ENCODE measurements around the gene CFAP100. TPM values are rescaled to one million over a fixed set of nuclear protein-coding genes. Genes with fewer than 3 reads are reported as not detected.

Gene CFAP100
- total RNA-seq, 5 donors from 2014 or later (not counting 1 experiment from before 2014, with no cell fraction given) = not detected

DNA sequence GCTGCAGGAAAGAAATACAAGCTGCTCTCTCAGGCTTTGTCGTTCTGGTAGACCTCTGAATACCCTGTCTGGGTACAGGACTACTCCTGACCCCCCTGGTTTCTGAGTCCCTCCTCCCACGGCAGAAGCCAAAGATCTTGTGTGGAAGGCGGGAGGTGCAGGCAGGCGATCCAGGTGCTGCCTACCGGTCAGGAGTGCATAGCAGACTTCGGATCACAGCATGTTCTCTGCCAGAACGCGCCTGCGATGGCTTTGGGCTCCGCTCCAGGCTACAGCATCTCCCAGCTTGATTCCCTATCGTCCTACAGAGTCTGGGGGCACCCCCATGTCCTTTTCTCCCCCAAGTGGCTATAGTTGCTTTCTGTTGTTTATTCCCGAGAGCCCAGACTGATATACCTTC is 2.5 kb upstream of the CFAP100 start:
- Mint-ChIP-seq H3K4me3 (no peak overlapping the region), H3K27me3 (peaks cover 73% of the 10 kb centered on the region in 2 donors), H3K36me3 (no peaks in the 10 kb centered on the region), H3K4me1 (peaks cover 3 to 9% (median 5%) of the 10 kb centered on the region in 3 donors), H3K27ac (no peak overlapping the region), H3K9me3 (no peaks in the 10 kb centered on the region)
- ChIA-PET POLR2A (no interaction called here), CTCF (interaction anchor here in 1 of 2 donors (0.6 kb wide), 1 partner anchor 121 kb away, joined by 3 read pairs; no protein-coding TSS in a partner anchor)
- Histone ChIP-seq H3K9me3 (no peaks in the 10 kb centered on the region), H3K27ac (ENCODE audit: low read length) (no peak overlapping the region), H3K27me3 (replicated peaks in 1 of 2; ENCODE audit: control insufficient read depth in 2 of 2, extremely low read depth in 1 of 2, insufficient read depth in 2 of 2, low read length in 1 of 2) (peaks cover 6 to 66% of the 10 kb centered on the region in 2 experiments), H3K36me3 (ENCODE audit: control insufficient read depth in 2 of 2, extremely low read depth in 1 of 2, insufficient read depth in 1 of 2, low read length in 1 of 2) (no peaks in the 10 kb centered on the region), H3K4me1 (ENCODE audit: control insufficient read depth in 1 of 2, extremely low read depth in 1 of 2, insufficient read depth in 2 of 2, low read length in 2 of 2) (peaks cover 0 to 8% of the 10 kb centered on the region in 2 experiments), H3K4me3 (ENCODE audit: control insufficient read depth in 1 of 2, extremely low read depth in 1 of 2, low read length in 1 of 2) (no peak overlapping the region)
- DNase-seq = no peak
- no peak for ATAC-seq (replicated peaks in 1 of 4)
- 88% methylated on average over 9 of the region's 12 CpGs for WGBS (ENCODE audit: insufficient coverage)

DNA sequence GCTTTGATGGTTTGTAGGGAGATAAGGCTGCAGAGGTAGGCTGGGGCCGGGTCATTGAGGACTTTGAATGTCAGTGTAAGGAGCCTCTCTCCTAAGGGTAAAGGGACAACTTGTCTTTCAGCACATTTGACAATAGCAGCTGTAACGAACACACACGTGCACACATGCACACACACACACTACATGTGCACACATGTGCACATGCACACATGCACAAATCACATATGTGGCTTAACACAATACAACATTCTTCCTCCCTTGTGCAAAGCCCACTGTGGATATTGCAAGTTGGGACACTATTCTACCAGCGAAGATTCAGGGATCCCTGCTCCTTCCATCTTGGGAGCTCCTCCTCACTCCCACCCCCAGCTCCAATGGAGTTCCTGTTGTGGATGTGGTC is 1.1 kb upstream of the CFAP100 start:
- Mint-ChIP-seq H3K27me3 (peaks cover 64 to 66% of the 10 kb centered on the region in 2 donors), H3K9me3 (no peaks in the 10 kb centered on the region), H3K4me1 (peaks cover 3 to 9% (median 5%) of the 10 kb centered on the region in 3 donors), H3K27ac (no peak overlapping the region), H3K4me3 (no peak overlapping the region), H3K36me3 (no peaks in the 10 kb centered on the region)
- H3K27me3 ChIP-seq (replicated peaks in 1 of 2; ENCODE audit: control insufficient read depth in 2 of 2, extremely low read depth in 1 of 2, insufficient read depth in 2 of 2, low read length in 1 of 2) = peaks cover 6 to 59% of the 10 kb centered on the region in 2 experiments
- H3K4me1 ChIP-seq (ENCODE audit: control insufficient read depth in 1 of 2, extremely low read depth in 1 of 2, insufficient read depth in 2 of 2, low read length in 2 of 2) = peaks cover 0 to 8% of the 10 kb centered on the region in 2 experiments
- no peaks in the 10 kb centered on the region for H3K9me3 ChIP-seq
- ChIA-PET POLR2A (no interaction called here), CTCF (no interaction called here)
- 81% methylated on average over 3 of the region's 4 CpGs for WGBS (ENCODE audit: insufficient coverage)
- no peak for DNase-seq
- no peak overlapping the region for H3K27ac ChIP-seq (ENCODE audit: low read length)
- ATAC-seq (replicated peaks in 1 of 4) = no peak
- no peak overlapping the region for H3K4me3 ChIP-seq (ENCODE audit: control insufficient read depth in 1 of 2, extremely low read depth in 1 of 2, low read length in 1 of 2)
- H3K36me3 ChIP-seq (ENCODE audit: control insufficient read depth in 2 of 2, extremely low read depth in 1 of 2, insufficient read depth in 1 of 2, low read length in 1 of 2) = no peaks in the 10 kb centered on the region

DNA sequence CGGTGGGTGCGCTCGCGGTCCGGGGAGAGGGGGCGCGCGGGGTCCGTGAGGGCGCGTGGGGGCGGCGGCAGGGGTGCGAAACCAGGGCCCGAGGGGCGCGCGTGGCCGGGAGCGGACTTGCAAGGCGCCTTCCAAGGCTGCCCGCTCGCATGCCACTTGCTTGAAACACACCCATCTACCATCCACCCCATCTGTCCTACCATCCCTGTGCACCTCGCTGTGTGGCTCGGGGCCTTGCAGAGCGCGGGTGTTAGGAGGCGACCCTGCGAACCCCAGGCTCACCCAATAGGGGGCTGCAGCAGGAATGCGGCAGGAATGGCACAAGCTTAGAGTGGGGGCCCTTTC is 240 bp downstream of the CFAP100 start:
- no peak overlapping the region for H3K4me3 Mint-ChIP-seq
- Histone ChIP-seq H3K4me3 (ENCODE audit: control insufficient read depth in 1 of 2, extremely low read depth in 1 of 2, low read length in 1 of 2) (no peak overlapping the region), H3K4me1 (ENCODE audit: control insufficient read depth in 1 of 2, extremely low read depth in 1 of 2, insufficient read depth in 2 of 2, low read length in 2 of 2) (no peaks in the 10 kb centered on the region), H3K27me3 (replicated peaks in 1 of 2; ENCODE audit: control insufficient read depth in 2 of 2, extremely low read depth in 1 of 2, insufficient read depth in 2 of 2, low read length in 1 of 2) (peaks cover 6 to 48% of the 10 kb centered on the region in 2 experiments), H3K36me3 (ENCODE audit: control insufficient read depth in 2 of 2, extremely low read depth in 1 of 2, insufficient read depth in 1 of 2, low read length in 1 of 2) (no peaks in the 10 kb centered on the region), H3K9me3 (no peaks in the 10 kb centered on the region), H3K27ac (ENCODE audit: low read length) (no peak overlapping the region)
- H3K27ac Mint-ChIP-seq = no peak overlapping the region
- ATAC-seq (replicated peaks in 1 of 4) = no peak
- H3K9me3 Mint-ChIP-seq = no peaks in the 10 kb centered on the region
- H3K36me3 Mint-ChIP-seq = no peaks in the 10 kb centered on the region
- peaks cover 0 to 5% (median 0%) of the 10 kb centered on the region in 3 donors for H3K4me1 Mint-ChIP-seq
- CTCF ChIA-PET = no interaction called here
- peaks cover 58 to 60% of the 10 kb centered on the region in 2 donors for H3K27me3 Mint-ChIP-seq
- 17% methylated on average over 16 of the region's 30 CpGs for WGBS (ENCODE audit: insufficient coverage)
- DNase-seq = no peak
- POLR2A ChIA-PET = no interaction called here

DNA sequence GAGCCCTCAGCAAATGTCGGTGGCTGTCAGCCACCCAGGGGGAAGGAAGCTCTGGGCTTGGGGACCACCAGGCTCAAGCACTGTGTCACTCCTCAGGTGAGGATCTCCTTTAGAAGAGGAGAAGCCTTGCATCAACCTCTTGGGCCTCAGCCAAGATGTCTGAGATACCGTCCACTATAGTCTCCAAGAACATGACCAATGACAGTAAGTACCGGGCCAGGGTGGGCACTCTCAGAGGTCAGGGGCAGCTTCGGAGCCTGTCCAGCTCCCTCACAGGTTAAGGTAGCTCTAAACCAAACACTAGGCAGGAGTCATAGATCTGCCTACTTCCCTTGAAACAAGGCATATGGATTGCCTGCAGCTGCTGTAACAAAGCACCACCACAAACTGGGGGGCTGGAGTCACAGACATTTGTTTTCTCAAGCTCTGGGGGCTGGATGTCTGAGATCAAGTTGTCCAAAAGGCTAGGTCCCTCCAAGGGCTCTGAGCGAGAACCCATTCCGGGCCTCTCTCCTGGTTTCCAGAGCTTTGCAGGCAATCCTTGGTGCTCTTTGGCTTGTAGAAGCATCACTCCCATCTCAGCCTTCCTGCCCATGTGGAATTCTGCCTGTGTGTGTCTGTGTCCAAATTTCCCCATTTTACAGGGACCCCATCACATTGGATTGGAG is 1.3 kb downstream of the CFAP100 start:
- H3K27me3 ChIP-seq (replicated peaks in 1 of 2; ENCODE audit: control insufficient read depth in 2 of 2, extremely low read depth in 1 of 2, insufficient read depth in 2 of 2, low read length in 1 of 2) = peaks cover 6 to 37% of the 10 kb centered on the region in 2 experiments
- no peak overlapping the region for H3K4me3 Mint-ChIP-seq
- ATAC-seq (replicated peaks in 1 of 4) (no peak), DNase-seq (no peak)
- H3K4me3 ChIP-seq (ENCODE audit: control insufficient read depth in 1 of 2, extremely low read depth in 1 of 2, low read length in 1 of 2) = no peak overlapping the region
- no peaks in the 10 kb centered on the region for H3K9me3 ChIP-seq
- H3K27ac Mint-ChIP-seq = no peak overlapping the region
- WGBS (ENCODE audit: insufficient coverage) = 94% methylated on average over 4 of the region's 6 CpGs
- H3K4me1 ChIP-seq (ENCODE audit: control insufficient read depth in 1 of 2, extremely low read depth in 1 of 2, insufficient read depth in 2 of 2, low read length in 2 of 2) = no peaks in the 10 kb centered on the region
- H3K36me3 ChIP-seq (ENCODE audit: control insufficient read depth in 2 of 2, extremely low read depth in 1 of 2, insufficient read depth in 1 of 2, low read length in 1 of 2) = no peaks in the 10 kb centered on the region
- ChIA-PET POLR2A (no interaction called here), CTCF (no interaction called here)
- H3K36me3 Mint-ChIP-seq = no peaks in the 10 kb centered on the region
- no peaks in the 10 kb centered on the region for H3K9me3 Mint-ChIP-seq
- H3K27ac ChIP-seq (ENCODE audit: low read length) = no peak overlapping the region
- peaks cover 48 to 52% of the 10 kb centered on the region in 2 donors for H3K27me3 Mint-ChIP-seq
- peaks cover 0 to under 1% (median 0%) of the 10 kb centered on the region in 3 donors for H3K4me1 Mint-ChIP-seq

DNA sequence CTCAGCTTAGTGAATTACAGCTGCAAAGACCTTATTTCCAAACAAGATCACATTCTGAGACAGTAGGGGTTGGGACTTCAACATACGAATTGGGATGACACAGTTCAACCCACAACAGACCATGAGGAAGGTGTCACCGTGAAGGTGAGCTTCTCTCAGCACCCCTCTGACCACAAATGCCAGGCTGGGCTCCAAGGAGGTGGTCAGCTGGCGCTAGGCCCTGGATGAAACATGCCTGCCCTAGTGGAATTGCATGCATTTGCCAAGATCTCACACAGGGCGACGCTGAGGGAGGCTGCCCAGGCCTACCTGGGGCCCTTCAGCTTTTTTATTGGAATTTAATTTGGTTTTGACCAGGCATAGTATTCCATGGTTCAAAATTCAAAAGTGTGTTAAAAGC is 1.8 kb downstream of the CFAP100 start:
- Mint-ChIP-seq H3K9me3 (no peaks in the 10 kb centered on the region), H3K4me3 (no peak overlapping the region), H3K4me1 (no peaks in the 10 kb centered on the region), H3K27me3 (peaks cover 44 to 46% of the 10 kb centered on the region in 2 donors), H3K27ac (no peak overlapping the region), H3K36me3 (no peaks in the 10 kb centered on the region)
- ChIA-PET CTCF (no interaction called here), POLR2A (no interaction called here)
- H3K27me3 ChIP-seq (replicated peaks in 1 of 2; ENCODE audit: control insufficient read depth in 2 of 2, extremely low read depth in 1 of 2, insufficient read depth in 2 of 2, low read length in 1 of 2) = peaks cover 6 to 36% of the 10 kb centered on the region in 2 experiments
- 67% methylated on average over 4 of the region's 5 CpGs for WGBS (ENCODE audit: insufficient coverage)
- no peak overlapping the region for H3K27ac ChIP-seq (ENCODE audit: low read length)
- H3K4me3 ChIP-seq (ENCODE audit: control insufficient read depth in 1 of 2, extremely low read depth in 1 of 2, low read length in 1 of 2) = no peak overlapping the region
- H3K36me3 ChIP-seq (ENCODE audit: control insufficient read depth in 2 of 2, extremely low read depth in 1 of 2, insufficient read depth in 1 of 2, low read length in 1 of 2) = no peaks in the 10 kb centered on the region
- H3K9me3 ChIP-seq = no peaks in the 10 kb centered on the region
- H3K4me1 ChIP-seq (ENCODE audit: control insufficient read depth in 1 of 2, extremely low read depth in 1 of 2, insufficient read depth in 2 of 2, low read length in 2 of 2) = no peaks in the 10 kb centered on the region
- DNase-seq (no peak), ATAC-seq (replicated peaks in 1 of 4) (no peak)

DNA sequence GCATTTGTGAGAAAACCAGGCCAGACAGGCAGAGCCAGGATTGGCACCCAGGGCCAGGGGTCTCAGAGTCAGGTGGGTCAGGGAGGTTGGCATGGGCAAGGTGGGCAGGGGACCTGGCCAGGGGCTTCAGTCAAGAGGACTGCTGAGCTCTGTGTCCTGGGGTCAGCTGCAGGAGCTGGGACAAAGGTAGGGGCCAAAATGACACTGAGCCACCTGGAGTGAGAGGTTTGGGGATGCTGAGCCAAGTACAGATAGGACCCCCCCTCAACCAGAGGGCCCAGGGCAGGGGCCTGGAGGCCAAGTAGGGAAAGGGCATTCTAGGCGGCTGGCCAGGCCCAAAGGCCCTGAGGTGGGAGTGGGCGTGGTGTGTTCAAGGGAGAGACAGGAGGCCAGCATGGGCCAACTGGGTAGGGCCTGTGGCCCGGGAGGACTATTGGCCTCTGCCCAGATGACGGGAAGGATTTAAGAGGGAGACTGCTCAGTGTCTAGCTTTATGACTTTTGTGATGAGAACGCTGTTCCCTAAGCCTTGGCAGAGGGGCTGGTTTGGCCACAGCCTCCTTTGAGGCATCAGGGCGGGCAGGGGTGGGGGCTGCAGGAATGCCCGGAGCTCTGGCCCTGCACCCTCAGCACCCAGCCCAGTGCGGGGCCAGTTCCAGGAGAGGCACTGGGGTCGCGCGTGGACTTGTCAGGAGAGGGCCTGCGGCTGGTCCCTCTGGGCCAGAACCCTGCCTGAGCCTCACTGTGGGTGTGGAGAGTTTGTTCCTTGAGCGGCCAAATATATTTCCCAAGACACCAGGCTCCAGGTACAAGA is 3.1 kb downstream of the CFAP100 start:
- Histone ChIP-seq H3K9me3 (no peaks in the 10 kb centered on the region), H3K27ac (ENCODE audit: low read length) (no peak overlapping the region), H3K36me3 (ENCODE audit: control insufficient read depth in 2 of 2, extremely low read depth in 1 of 2, insufficient read depth in 1 of 2, low read length in 1 of 2) (no peaks in the 10 kb centered on the region), H3K27me3 (replicated peaks in 1 of 2; ENCODE audit: control insufficient read depth in 2 of 2, extremely low read depth in 1 of 2, insufficient read depth in 2 of 2, low read length in 1 of 2) (peaks cover 6 to 35% of the 10 kb centered on the region in 2 experiments), H3K4me1 (ENCODE audit: control insufficient read depth in 1 of 2, extremely low read depth in 1 of 2, insufficient read depth in 2 of 2, low read length in 2 of 2) (no peaks in the 10 kb centered on the region), H3K4me3 (ENCODE audit: control insufficient read depth in 1 of 2, extremely low read depth in 1 of 2, low read length in 1 of 2) (no peak overlapping the region)
- Mint-ChIP-seq H3K27ac (no peak overlapping the region), H3K27me3 (peaks cover 39 to 44% of the 10 kb centered on the region in 2 donors), H3K4me3 (no peak overlapping the region), H3K9me3 (no peaks in the 10 kb centered on the region), H3K4me1 (no peaks in the 10 kb centered on the region), H3K36me3 (no peaks in the 10 kb centered on the region)
- DNase-seq (no peak), ATAC-seq (replicated peaks in 1 of 4) (no peak)
- ChIA-PET POLR2A (no interaction called here), CTCF (no interaction called here)
- 88% methylated on average over 7 of the region's 13 CpGs for WGBS (ENCODE audit: insufficient coverage)
